Lower leg skin (tissue), 4 donors: Measurements from ENCODE around the gene ELK4. TPM values are rescaled to one million over a fixed set of nuclear protein-coding genes. Genes with fewer than 3 reads are reported as not detected.
A peak's percentile ranks its signal among the peaks of the same experiment; 100 is the strongest.

ENCODE experiments used
- DNase-seq, 2 donors: peaks; one replicate each; pipeline ENCODE4 v3.0.0-alpha.2; 2019; ENCODE audit warnings: low spot score in 2 of 2
- H3K4me3 ChIP-seq: fragments of 200-600 bp; sonication (generic); 2 replicates; pipeline ENCODE4 v1.5.1; 2017; ENCODE audit warnings: mild to moderate bottlenecking, low read depth; ENCODE audit not compliant: poor library complexity, severe bottlenecking
- CTCF ChIP-seq, 3 donors: fragments of 450-650 bp; IDR thresholded peaks; one replicate each; pipeline ENCODE4 v1.5.1; 2016; ENCODE audit warnings: antibody characterized with exemption in 3 of 3, mild to moderate bottlenecking in 3 of 3, moderate library complexity in 2 of 3
- POLR2A ChIP-seq, 2 donors: fragments of 450-650 bp; IDR thresholded peaks; one replicate each; pipeline ENCODE4 v1.6.1; 2016 to 2017; ENCODE audit warnings: antibody characterized with exemption in 2 of 2, mild to moderate bottlenecking in 1 of 2, moderate library complexity in 1 of 2
- WGBS, 2 donors: methylation state at CpG; one replicate each; pipeline ENCODE4 v1.1.5; 2018; 5-methylcytosine and 5-hydroxymethylcytosine counted together
- intact Hi-C: fragments of 100-400 bp; cut with DNase I; formaldehyde crosslinking; loops from one replicate; pipeline ENCODE4 v1.15.0; 2023; ENCODE audit warnings: low total_unique reads
- total RNA-seq, 4 donors: library from RNA; depleted of rRNA; stranded (reverse); fragments of >200 nt; gene quantifications; one replicate each; pipeline ENCODE4 v1.1.0, GENCODE V29; 2016

ELK4 gene
- total RNA-seq, 4 donors from 2014 or later: 24.1 to 44.2 (median 28.3) TPM

DNA sequence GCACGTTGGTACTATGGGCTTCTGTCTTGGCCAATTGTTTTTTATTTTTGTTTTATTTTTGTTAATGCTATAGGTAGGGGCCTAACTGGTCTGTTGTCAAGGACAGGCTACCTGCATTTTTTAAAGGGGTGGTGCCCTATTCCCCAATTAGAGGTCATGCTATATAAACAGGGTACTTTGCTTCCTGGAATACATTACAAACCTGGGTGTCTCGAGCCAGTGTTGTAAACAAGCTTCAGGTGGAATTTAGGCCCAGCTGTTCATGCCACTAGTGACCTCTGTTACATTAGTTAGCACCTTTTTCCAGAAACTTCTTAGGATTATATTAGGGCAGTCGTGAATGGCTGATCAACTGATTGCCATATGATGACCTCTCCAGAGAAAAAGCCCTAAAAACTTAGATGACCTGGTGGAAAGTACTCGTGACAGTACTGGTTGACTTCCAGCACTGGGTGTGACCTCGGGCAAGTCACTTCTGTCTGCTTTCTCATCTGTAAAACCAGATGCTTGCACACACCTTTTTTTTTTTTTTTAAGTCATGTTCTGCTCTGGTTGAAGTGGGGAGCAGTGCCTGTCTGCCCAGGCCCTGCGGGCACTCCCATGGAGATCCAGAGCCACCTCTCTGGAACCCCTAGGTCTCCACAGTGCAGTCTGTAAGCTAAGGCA lies 46.5 kb downstream of the ELK4 start:
- 55 to 56% methylated on average over 6 of the region's 6 CpGs for WGBS, 2 donors
- H3K4me3 ChIP-seq: no peak overlapping the region
- TF ChIP-seq CTCF (IDR thresholded peaks at IDR 0.05): no peak
- TF ChIP-seq POLR2A (IDR thresholded peaks at IDR 0.05): no peak
- intact Hi-C loops: loop anchor here (10.0 kb wide), 1 partner anchor 811 kb away; no protein-coding TSS in a partner anchor
- DNase-seq: no peak

DNA sequence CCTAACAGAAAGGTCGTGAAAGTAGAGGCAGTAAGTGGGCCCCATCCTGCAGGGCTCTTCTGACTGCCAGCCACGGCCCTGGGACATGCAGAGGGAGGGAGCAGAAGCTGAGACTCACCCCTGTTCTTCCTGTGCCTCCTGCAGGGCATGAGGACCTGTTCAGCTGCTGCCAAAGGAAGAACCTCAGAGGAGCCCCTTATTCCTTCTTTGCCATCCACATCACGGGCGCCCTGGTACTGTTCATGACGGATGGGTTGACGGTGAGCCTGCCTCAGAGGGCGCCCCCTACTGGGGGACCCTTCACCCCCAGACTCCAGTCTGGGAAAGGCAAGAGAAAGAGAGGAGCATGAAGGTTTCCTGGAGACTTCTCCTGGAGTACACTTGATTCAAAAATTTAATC lies 47.1 kb downstream of the ELK4 start:
- no peak for TF ChIP-seq CTCF (IDR thresholded peaks at IDR 0.05)
- no peak for TF ChIP-seq POLR2A (IDR thresholded peaks at IDR 0.05)
- DNase-seq: peak in 1 of 2 donors; percentile 81
- intact Hi-C loops: loop anchor here (10.0 kb wide), 1 partner anchor 810 kb away; no protein-coding TSS in a partner anchor
- 57 to 64% methylated on average over 7 of the region's 7 CpGs for WGBS, 2 donors
- H3K4me3 ChIP-seq: no peak overlapping the region

- H3K4me3 ChIP-seq: no peak overlapping the region
- TF ChIP-seq CTCF (IDR thresholded peaks at IDR 0.05) (no peak), POLR2A (IDR thresholded peaks at IDR 0.05) (no peak)
- 81 to 85% methylated on average over 4 to 7 of the region's 7 CpGs for WGBS, 2 donors
- peak in 1 of 2 donors; percentile 80 for DNase-seq
- intact Hi-C loops: loop anchor here (10.0 kb wide), 1 partner anchor 809 kb away; no protein-coding TSS in a partner anchor
Measured at GRCh38 chr1:205583461-205584130, 48.2 kb downstream of the ELK4 start.

- DNase-seq: peak in 1 of 2 donors; percentile 87
- H3K4me3 ChIP-seq: no peak overlapping the region
- intact Hi-C loops: loop anchor here (10.0 kb wide), 1 partner anchor 808 kb away; no protein-coding TSS in a partner anchor
- WGBS, 2 donors: 25 to 33% methylated on average over 6 of the region's 6 CpGs
- no peak for TF ChIP-seq CTCF (IDR thresholded peaks at IDR 0.05)
- no peak for TF ChIP-seq POLR2A (IDR thresholded peaks at IDR 0.05)
Measured at GRCh38 chr1:205582471-205583291, 49.1 kb downstream of the ELK4 start.

DNA sequence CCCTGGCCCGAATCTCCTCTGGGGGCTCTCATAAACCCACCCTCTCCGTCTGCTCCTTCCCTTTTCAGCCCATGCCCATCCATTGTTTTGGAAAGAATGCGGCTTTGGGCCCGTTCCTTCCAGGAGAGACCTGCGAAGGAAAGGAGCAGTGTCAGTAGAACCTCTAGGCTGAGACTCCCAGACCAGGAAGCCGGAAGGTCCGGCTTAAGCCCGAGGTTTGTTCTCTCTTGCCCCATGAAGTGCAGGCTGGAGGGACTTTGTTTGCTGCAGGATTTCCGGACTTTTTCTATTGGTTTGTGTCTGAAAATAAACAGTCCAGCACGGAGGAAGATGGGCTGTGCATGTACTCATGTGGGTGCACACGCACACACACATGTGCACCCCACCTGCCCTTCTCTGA lies 49.8 kb downstream of the ELK4 start:
- intact Hi-C loops: loop anchor here (10.0 kb wide), 1 partner anchor 807 kb away; no protein-coding TSS in a partner anchor
- H3K4me3 ChIP-seq: no peak overlapping the region
- TF ChIP-seq POLR2A (IDR thresholded peaks at IDR 0.05) (no peak), CTCF (IDR thresholded peaks at IDR 0.05) (no peak)
- peak in 1 of 2 donors; percentile 69 for DNase-seq
- 47 to 48% methylated on average over 11 of the region's 11 CpGs for WGBS, 2 donors
